ENCODE results near the gene MAP3K5. TPM values are rescaled to one million over a fixed set of nuclear protein-coding genes. Genes with fewer than 3 reads are reported as not detected.
A peak's percentile ranks its signal among the peaks of the same experiment; 100 is the strongest.

The MAP3K5 gene
- polyA plus RNA-seq, 3 donors, result 9.6 to 12.0 (median 11.1) TPM

DNA sequence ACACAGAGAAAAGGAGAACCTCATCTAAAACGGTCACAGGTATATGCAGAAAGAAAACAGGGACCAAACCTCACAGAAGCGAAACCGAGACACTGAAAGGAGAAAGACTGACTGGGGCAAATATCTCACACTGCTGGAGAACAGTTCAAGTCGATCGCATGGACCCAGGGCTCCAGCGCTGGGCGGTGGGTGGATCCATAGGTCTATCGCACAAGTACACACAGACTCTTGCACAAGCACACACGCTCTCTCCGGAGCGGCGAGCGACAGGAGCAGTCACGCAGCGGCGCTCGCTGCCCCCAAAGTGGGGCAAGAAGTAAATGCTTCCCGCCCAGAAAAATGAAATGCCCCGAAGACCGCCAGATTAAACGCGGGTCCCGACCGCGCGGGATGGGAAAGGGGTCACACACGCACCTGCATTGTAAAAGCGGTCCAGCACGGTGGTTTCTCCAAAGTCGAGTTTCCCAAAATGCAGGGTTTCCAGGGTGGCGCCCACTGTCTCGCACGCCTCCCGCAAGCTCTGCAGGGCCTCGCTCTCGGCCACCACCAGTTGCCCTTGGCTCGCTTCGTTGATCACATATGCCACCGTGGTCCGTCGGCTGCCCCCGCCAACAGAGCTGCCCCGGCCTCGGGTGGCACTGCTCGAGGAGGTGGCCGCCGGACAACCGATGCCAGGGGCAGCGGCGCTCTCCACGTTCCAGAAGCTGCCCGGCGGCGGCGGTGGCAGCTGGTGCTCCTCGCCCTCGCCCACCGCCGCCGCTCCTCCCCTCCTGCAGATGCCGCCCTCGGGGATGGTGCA lies 782 bp downstream of the MAP3K5 start:
- H3K9ac ChIP-seq (ENCODE audit: insufficient read depth, low read length, poor library complexity, severe bottlenecking), result peak overlapping the region; percentile 91
- no peaks in the 10 kb centered on the region for H3K27me3 ChIP-seq (ENCODE audit: control insufficient read depth in 2 of 2, insufficient read depth in 2 of 2, low read length in 2 of 2)
- peaks cover 43% of the 10 kb centered on the region for H4K20me1 ChIP-seq (ENCODE audit: insufficient read depth, low read length)
- intact Hi-C loops (cut with micrococcal nuclease), result loop anchor here (2.0 to 10.0 kb wide), 5 partner anchors 39 to 207 kb away; no protein-coding TSS in a partner anchor
- H3K9me3 ChIP-seq (replicated peaks in 1 of 2; ENCODE audit: control insufficient read depth in 1 of 2, insufficient read depth in 1 of 2, low read length in 2 of 2), result no peaks in the 10 kb centered on the region
- Mint-ChIP-seq H3K27ac (peak overlapping the region; percentile 88 to 96 (median 94)), H3K4me1 (peaks cover 55% of the 10 kb centered on the region), H3K36me3 (peaks cover 0 to 5% of the 10 kb centered on the region in 2 donors), H3K9me3 (no peaks in the 10 kb centered on the region), H3K4me3 (peak overlapping the region; percentile 95 to 99), H3K27me3 (ENCODE audit: low read depth in 3 of 3) (peaks cover 0 to 2% (median 2%) of the 10 kb centered on the region in 3 donors)
- H3K27ac ChIP-seq (ENCODE audit: low read depth in 1 of 2, low read length in 2 of 2), result peak overlapping the region; percentile 70 to 83
- WGBS (ENCODE audit: insufficient coverage), result under 1% methylated on average over 62 of the region's 62 CpGs
- TF ChIP-seq, protein P1, sequence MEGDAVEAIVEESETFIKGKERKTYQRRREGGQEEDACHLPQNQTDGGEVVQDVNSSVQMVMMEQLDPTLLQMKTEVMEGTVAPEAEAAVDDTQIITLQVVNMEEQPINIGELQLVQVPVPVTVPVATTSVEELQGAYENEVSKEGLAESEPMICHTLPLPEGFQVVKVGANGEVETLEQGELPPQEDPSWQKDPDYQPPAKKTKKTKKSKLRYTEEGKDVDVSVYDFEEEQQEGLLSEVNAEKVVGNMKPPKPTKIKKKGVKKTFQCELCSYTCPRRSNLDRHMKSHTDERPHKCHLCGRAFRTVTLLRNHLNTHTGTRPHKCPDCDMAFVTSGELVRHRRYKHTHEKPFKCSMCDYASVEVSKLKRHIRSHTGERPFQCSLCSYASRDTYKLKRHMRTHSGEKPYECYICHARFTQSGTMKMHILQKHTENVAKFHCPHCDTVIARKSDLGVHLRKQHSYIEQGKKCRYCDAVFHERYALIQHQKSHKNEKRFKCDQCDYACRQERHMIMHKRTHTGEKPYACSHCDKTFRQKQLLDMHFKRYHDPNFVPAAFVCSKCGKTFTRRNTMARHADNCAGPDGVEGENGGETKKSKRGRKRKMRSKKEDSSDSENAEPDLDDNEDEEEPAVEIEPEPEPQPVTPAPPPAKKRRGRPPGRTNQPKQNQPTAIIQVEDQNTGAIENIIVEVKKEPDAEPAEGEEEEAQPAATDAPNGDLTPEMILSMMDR (IDR thresholded peaks at IDR 0.05), result no peak
- H3K4me1 ChIP-seq (ENCODE audit: control insufficient read depth in 1 of 2, insufficient read depth in 2 of 2, low read length in 2 of 2), result peaks cover 48 to 57% of the 10 kb centered on the region in 2 donors
- peak overlapping the region; percentile 84 for H3K4me2 ChIP-seq (replicated peaks; ENCODE audit: extremely low read depth, low read length, poor library complexity, severe bottlenecking)
- peaks cover 62% of the 10 kb centered on the region for H3K79me2 ChIP-seq (ENCODE audit: insufficient read depth, low read length)
- peak overlapping the region; percentile 41 to 97 (median 91) for H3K4me3 ChIP-seq (replicated peaks in 1 of 3; ENCODE audit: low read depth in 2 of 3, low read length in 3 of 3)
- H2AFZ ChIP-seq (ENCODE audit: insufficient read depth, low read depth, low read length, poor library complexity, severe bottlenecking), result peak overlapping the region; percentile 98
- H3K36me3 ChIP-seq (replicated peaks in 1 of 2; ENCODE audit: control insufficient read depth in 1 of 2, insufficient read depth in 2 of 2, low read length in 2 of 2), result no peaks in the 10 kb centered on the region
- DNase-seq, result peak in 2 of 3 donors; percentile 37 to 54

DNA sequence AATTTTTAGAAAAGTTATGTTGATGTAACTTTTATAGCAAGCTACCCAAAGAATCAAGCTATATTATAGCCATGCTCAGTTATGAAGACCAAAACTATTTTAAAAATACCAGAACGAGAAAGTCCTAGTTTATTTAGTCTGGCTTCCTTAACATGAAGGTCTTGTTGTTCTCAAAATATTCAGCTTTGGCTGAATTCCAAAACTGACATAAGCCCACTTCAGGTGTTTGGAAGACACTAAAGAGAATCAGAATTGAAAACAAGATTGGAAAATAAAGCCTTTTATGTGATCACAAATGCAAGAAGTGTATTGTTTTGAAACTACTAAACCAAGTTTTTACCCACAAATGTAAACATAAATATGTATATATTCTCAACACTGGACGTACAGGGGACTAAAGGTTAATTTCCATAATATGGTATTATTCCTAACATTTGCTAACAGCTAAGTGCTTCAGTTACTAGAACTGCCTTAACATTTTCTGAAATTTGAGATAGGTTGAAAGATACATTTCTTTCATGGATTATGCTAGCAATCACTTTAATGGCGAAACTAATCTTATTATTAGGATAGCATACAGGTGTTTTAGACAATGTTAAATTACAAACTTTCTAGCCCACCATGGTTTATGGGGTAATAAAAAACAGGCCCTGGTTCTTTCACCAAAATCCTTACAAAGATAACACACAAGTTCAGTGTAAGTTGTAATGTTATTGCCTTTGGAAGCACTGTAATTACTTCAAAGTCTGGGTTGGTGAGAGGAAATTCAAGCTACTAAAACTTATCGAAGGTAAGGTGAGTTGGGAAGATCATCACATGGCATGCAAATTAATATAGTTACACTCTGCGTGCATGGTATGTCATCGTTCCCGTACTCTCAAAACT lies 1.6 kb downstream of the MAP3K5 start:
- no peak for DNase-seq

More for the DNA sequence above, 1.6 kb downstream of the MAP3K5 start:
- peak overlapping the region; percentile 98 for H2AFZ ChIP-seq (ENCODE audit: insufficient read depth, low read depth, low read length, poor library complexity, severe bottlenecking)
- no peaks in the 10 kb centered on the region for H3K27me3 ChIP-seq (ENCODE audit: control insufficient read depth in 2 of 2, insufficient read depth in 2 of 2, low read length in 2 of 2)
- H3K27me3 Mint-ChIP-seq (ENCODE audit: low read depth in 3 of 3), result peaks cover 0 to 2% (median 2%) of the 10 kb centered on the region in 3 donors
- TF ChIP-seq, protein P1 (IDR thresholded peaks at IDR 0.05), result no peak
- H3K4me2 ChIP-seq (replicated peaks; ENCODE audit: extremely low read depth, low read length, poor library complexity, severe bottlenecking), result peak overlapping the region; percentile 84
- intact Hi-C loops (cut with micrococcal nuclease), result loop anchor here (5.0 to 10.0 kb wide), 4 partner anchors 38 to 206 kb away; no protein-coding TSS in a partner anchor
- H3K36me3 ChIP-seq (replicated peaks in 1 of 2; ENCODE audit: control insufficient read depth in 1 of 2, insufficient read depth in 2 of 2, low read length in 2 of 2), result peaks cover 0 to 7% of the 10 kb centered on the region in 2 donors
- no peaks in the 10 kb centered on the region for H3K9me3 Mint-ChIP-seq
- peak overlapping the region; percentile 90 to 96 (median 94) for H3K27ac Mint-ChIP-seq
- peak overlapping the region; percentile 91 for H3K9ac ChIP-seq (ENCODE audit: insufficient read depth, low read length, poor library complexity, severe bottlenecking)
- no CpG with 5 or more reads among the region's 7 CpGs for WGBS (ENCODE audit: insufficient coverage)
- H4K20me1 ChIP-seq (ENCODE audit: insufficient read depth, low read length), result peaks cover 51% of the 10 kb centered on the region
- H3K4me1 ChIP-seq (ENCODE audit: control insufficient read depth in 1 of 2, insufficient read depth in 2 of 2, low read length in 2 of 2), result peaks cover 57 to 65% of the 10 kb centered on the region in 2 donors
- H3K4me3 ChIP-seq (replicated peaks in 1 of 3; ENCODE audit: low read depth in 2 of 3, low read length in 3 of 3), result peak overlapping the region; percentile 41 to 97 (median 91)
- H3K79me2 ChIP-seq (ENCODE audit: insufficient read depth, low read length), result peaks cover 70% of the 10 kb centered on the region
- H3K4me3 Mint-ChIP-seq, result peak overlapping the region; percentile 95 to 99
- peaks cover 8% of the 10 kb centered on the region in 2 donors for H3K36me3 Mint-ChIP-seq
- H3K4me1 Mint-ChIP-seq, result peaks cover 62% of the 10 kb centered on the region
- H3K9me3 ChIP-seq (replicated peaks in 1 of 2; ENCODE audit: control insufficient read depth in 1 of 2, insufficient read depth in 1 of 2, low read length in 2 of 2), result no peaks in the 10 kb centered on the region
- H3K27ac ChIP-seq (ENCODE audit: low read depth in 1 of 2, low read length in 2 of 2), result peak overlapping the region; percentile 70 to 83

All from CD14-positive monocyte (primary cell).